ENCODE results near the gene SMS. TPM values are rescaled to one million over a fixed set of nuclear protein-coding genes. Genes with fewer than 3 reads are reported as not detected.

SMS gene
- 10 to 100 TPM; 54.5 to 55.9 TPM for total RNA-seq

DNA sequence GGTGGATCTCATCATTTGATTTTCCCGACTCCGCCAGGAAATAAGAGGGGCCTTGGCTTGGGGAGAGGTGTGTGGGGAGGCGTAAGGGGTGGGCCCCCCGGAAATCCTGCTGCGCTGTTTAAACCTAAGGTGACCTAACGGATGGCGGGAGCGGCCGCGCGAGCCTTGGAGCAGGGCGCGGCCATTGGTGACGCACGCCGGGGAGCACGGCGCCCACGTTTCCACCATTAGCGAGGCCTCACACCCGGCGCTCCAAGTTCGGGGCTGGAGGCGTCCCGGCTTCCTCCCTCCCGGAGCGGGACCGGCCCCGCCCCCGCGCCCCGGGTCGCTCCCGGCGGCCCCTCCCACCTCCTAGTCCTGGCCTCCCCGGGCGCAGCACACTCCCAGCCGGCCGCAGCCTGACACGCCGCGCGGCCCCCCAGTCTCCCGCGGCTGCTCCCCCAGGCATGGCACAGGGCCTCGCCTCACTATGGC lies at the start of gene SMS:
SMS (plus strand) TSS at position 354 of the 474 bp plus-strand sequence; CDS start at position 470, 116 bp downstream.

DNA sequence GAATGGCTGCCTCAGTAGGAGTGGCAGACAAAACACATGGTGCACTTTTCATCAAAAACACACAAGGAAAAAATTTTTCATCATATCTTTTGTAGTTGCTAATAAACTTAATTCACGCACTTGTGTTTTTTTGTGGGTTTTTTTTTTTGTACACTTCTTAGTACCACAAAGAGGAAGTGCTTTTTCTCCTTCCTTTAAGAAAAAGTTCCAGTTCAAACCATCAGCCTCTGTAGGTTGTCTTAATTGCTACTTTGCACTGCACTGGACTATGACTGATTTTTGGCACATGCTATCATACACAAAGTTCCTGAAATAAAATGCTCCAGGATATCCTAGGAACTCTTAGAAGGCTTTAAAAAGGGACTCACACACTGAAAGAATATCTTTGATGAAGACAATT lies 91.6 kb downstream of the SMS start, which contains the start of gene PHEX:
PHEX (plus strand) TSS at position 242 of the 400 bp plus-strand sequence. CDS start 681 bp downstream, outside the sequence.

Other genes with a start within 250 kb of the SMS start
- gene SMPX, start 182.6 kb upstream of the SMS start, total RNA-seq, result not detected
- gene MBTPS2, start 101.1 kb upstream of the SMS start, total RNA-seq, result 1 to 10 TPM; 8.3 to 8.7 TPM
- gene YY2, start 84.7 kb upstream of the SMS start, total RNA-seq, result 1 to 10 TPM; 1.4 to 1.8 TPM
- gene PHEX, start 91.6 kb downstream of the SMS start, total RNA-seq, result under 1 TPM; 0.10 to 0.14 TPM